ENCODE results near the gene AOPEP.

- no peak for TF ChIP-seq CTCF (conservative IDR thresholded peaks at IDR 0.05 in 1 of 2, IDR thresholded peaks at IDR 0.05 in 1 of 2; ENCODE audit: extremely low read depth in 1 of 2, insufficient read depth in 1 of 2, low read depth in 1 of 2, low read length in 2 of 2)
- no peak for TF ChIP-seq EZH2 (IDR thresholded peaks at IDR 0.05; ENCODE audit: borderline replicate concordance, low read length)
These were observed at the start of gene AOPEP for GRCh38 chr9:94726495-94727191.

Data from mammary epithelial cell (primary cell).